GM23338 (cell line): Measurements from ENCODE around the gene EPHB6. TPM values are rescaled to one million over a fixed set of nuclear protein-coding genes. Genes with fewer than 3 reads are reported as not detected.

Experiments
- ATAC-seq: fragments of 200-7000 bp; cut with Tn5 transposase; 3 replicates; pipeline ENCODE4 v1.9.1; 2020
- DNase-seq: peaks from one replicate; pipeline ENCODE4 v3.0.0-alpha.2; 2015; ENCODE audit warnings: low spot score
- H2AFZ ChIP-seq: fragments of 200-600 bp; sonication (generic); 2 replicates; pipeline ENCODE4 v1.8.0; 2016; ENCODE audit warnings: antibody characterized with exemption, mild to moderate bottlenecking, moderate library complexity
- H3F3A ChIP-seq: fragments of 200-600 bp; sonication (generic); replicated peaks from 2 replicates; pipeline ENCODE4 v1.8.0; 2017; ENCODE audit warnings: antibody characterized with exemption, mixed run types, low read depth
- H3K27ac ChIP-seq: fragments of 200-600 bp; sonication (generic); 2 replicates; pipeline ENCODE4 v1.6.1; 2016; ENCODE audit warnings: low read depth
- H3K27me3 ChIP-seq: fragments of 200-600 bp; sonication (generic); 2 replicates; pipeline ENCODE4 v1.8.0; 2016; ENCODE audit warnings: mild to moderate bottlenecking, mixed run types, moderate library complexity; ENCODE audit not compliant: insufficient read depth
- H3K36me3 ChIP-seq: fragments of 200-600 bp; sonication (generic); 2 replicates; pipeline ENCODE4 v1.8.0; 2016; ENCODE audit warnings: mild to moderate bottlenecking; ENCODE audit not compliant: insufficient read depth
- H3K4me1 ChIP-seq: fragments of 200-600 bp; sonication (generic); 2 replicates; pipeline ENCODE4 v1.8.0; 2016; ENCODE audit warnings: mild to moderate bottlenecking, moderate library complexity; ENCODE audit not compliant: insufficient read depth
- H3K4me2 ChIP-seq: fragments of 200-600 bp; sonication (generic); 2 replicates; pipeline ENCODE4 v1.7.1; 2017; ENCODE audit warnings: mixed run types
- H3K4me3 ChIP-seq: fragments of 200-600 bp; sonication (generic); 2 replicates; pipeline ENCODE4 v1.6.1; 2016; ENCODE audit warnings: mixed run types
- H3K79me2 ChIP-seq: fragments of 200-600 bp; sonication (generic); replicated peaks from 2 replicates; pipeline ENCODE4 v1.8.0; 2017; ENCODE audit warnings: mild to moderate bottlenecking; ENCODE audit not compliant: insufficient read depth
- H3K9me2 ChIP-seq: fragments of 200-600 bp; sonication (generic); 2 replicates; pipeline ENCODE4 v1.8.0; 2017; ENCODE audit not compliant: insufficient read depth
- H4K20me1 ChIP-seq: fragments of 200-600 bp; sonication (generic); replicated peaks from 2 replicates; pipeline ENCODE4 v1.8.0; 2017; ENCODE audit warnings: mild to moderate bottlenecking; ENCODE audit not compliant: insufficient read depth
- H3K27ac Mint-ChIP-seq: 2 replicates; pipeline ENCODE4 v1.8.0; 2020; ENCODE audit warnings: inconsistent platforms, mild to moderate bottlenecking, moderate library complexity, mixed read lengths
- H3K27me3 Mint-ChIP-seq: 3 replicates; pipeline ENCODE4 v1.8.0; 2022; ENCODE audit warnings: low read depth, mild to moderate bottlenecking, moderate library complexity, mixed read lengths, inconsistent platforms; ENCODE audit not compliant: insufficient read depth, poor library complexity
- H3K36me3 Mint-ChIP-seq: 3 replicates; pipeline ENCODE4 v1.8.0; 2021; ENCODE audit warnings: low read depth, mild to moderate bottlenecking, inconsistent platforms, moderate library complexity, mixed read lengths
- H3K4me1 Mint-ChIP-seq: 3 replicates; pipeline ENCODE4 v1.8.0; 2020; ENCODE audit warnings: mild to moderate bottlenecking, inconsistent platforms, mixed read lengths
- H3K4me3 Mint-ChIP-seq: 3 replicates; pipeline ENCODE4 v1.8.0; 2021; ENCODE audit warnings: moderate library complexity, mild to moderate bottlenecking, inconsistent platforms, mixed read lengths
- H3K9me3 Mint-ChIP-seq: 3 replicates; pipeline ENCODE4 v1.8.0; 2020; ENCODE audit warnings: moderate library complexity, mild to moderate bottlenecking, inconsistent platforms, mixed read lengths
- CREB1 ChIP-seq: fragments of 250-450 bp; sonication (Bioruptor Pico); IDR thresholded peaks from 2 replicates; pipeline ENCODE4 v1.5.0; 2020; ENCODE audit warnings: low read depth, mild to moderate bottlenecking, moderate library complexity
- ZNF331 ChIP-seq: fragments of 250-450 bp; sonication (Bioruptor Pico); IDR thresholded peaks from 2 replicates; pipeline ENCODE4 v1.5.0; 2020; ENCODE audit warnings: low read depth, mild to moderate bottlenecking, moderate library complexity
- polyA plus RNA-seq: library from polyadenylated mRNA; unstranded; fragments of >200 nt; fragmentation: Nextera tagmentation; extraction: Ambion mirVana; gene quantifications from 2 replicates; pipeline ENCODE4 v1.2.1, GENCODE V29; 2016
- total RNA-seq: library from RNA; depleted of rRNA; stranded (reverse); fragments of >200 nt; shearing (Covaris generic); gene quantifications from 2 replicates; pipeline ENCODE4 v1.2.3, GENCODE V29; 2014
- TF ChIP-seq, protein P1 (sequence below), 2 experiments: fragments of 200-600 bp in 1 of 2; sonication (generic) in 1 of 2; conservative IDR thresholded peaks; 2 replicates each; pipeline versions ENCODE4 v1.5.1 to v1.6.1; 2016 to 2017; ENCODE audit warnings: antibody characterized with exemption in 2 of 2, low read depth in 2 of 2, mild to moderate bottlenecking in 2 of 2, moderate library complexity in 1 of 2
- TF ChIP-seq, protein P2 (sequence below): IDR thresholded peaks from 2 replicates; pipeline ENCODE4 v1.6.1; 2016; ENCODE audit warnings: antibody characterized with exemption
- TF ChIP-seq, protein P3 (sequence below): IDR thresholded peaks from one replicate; pipeline ENCODE4 v1.6.1; 2018; ENCODE audit warnings: antibody characterized with exemption; ENCODE audit not compliant: unreplicated experiment

The EPHB6 gene
- total and polyA plus RNA-seq, 2 experiments from 2014 or later: 20.8 to 27.5 TPM

DNA sequence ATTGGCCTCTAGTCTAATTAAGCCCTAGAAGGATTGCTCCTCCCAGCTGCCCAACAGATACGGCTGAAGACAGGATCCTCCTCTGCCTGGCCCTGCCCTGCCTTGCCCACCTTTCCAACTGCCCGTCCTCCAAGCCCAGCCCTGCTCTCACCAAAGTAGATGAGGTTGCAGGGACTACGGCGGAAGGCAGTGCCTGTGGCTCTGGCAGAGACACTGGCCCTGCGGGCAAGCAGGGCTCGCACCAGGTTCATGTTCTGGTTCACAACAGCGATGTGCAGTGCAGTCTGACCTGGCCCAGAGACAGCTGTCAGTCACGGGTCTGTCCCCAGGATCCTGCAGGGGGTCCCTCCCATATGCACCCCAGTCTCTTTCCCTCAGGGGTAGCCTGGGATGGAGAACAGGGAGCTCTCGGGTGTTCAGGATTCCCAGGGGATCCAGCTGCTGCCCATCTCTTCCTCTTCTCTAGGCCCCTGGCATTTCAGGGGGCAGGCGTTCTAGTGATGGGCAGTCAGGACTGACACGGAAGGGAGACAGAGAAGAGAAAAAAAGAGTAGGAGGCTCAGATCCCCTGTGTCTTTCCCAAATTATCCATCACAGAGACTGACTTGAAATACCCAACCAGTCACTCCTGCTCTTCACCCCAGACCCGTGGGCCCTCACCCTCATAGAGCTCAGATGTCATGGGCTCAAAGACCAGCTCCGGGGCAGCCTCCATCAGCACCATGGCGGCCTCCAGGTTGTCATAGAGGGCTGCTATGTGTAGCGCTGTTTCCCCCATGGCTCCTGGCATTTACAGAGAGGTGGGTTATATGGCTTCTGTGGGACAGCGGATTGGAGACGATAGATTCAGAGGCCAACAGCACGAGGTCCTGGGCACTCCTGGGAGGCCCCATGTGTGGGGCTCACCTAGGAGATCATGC lies 22.4 kb downstream of the EPHB6 start:
- H3K4me2 ChIP-seq: no peak overlapping the region
- H3K27me3 ChIP-seq: no peaks in the 10 kb centered on the region
- no peak overlapping the region for H3K27ac Mint-ChIP-seq
- H3K27me3 Mint-ChIP-seq: peaks cover 3% of the 10 kb centered on the region
- no peak overlapping the region for H3K4me3 Mint-ChIP-seq
- no peaks in the 10 kb centered on the region for H3F3A ChIP-seq
- H3K4me1 ChIP-seq: no peaks in the 10 kb centered on the region
- ATAC-seq (no peak), DNase-seq (no peak)
- peaks cover 12% of the 10 kb centered on the region; the same call in 2 of the 3 replicates for H3K36me3 Mint-ChIP-seq
- H2AFZ ChIP-seq: no peak overlapping the region
- no peaks in the 10 kb centered on the region for H3K79me2 ChIP-seq
- no peaks in the 10 kb centered on the region for H4K20me1 ChIP-seq
- H3K4me3 ChIP-seq: no peak overlapping the region
- H3K36me3 ChIP-seq: no peaks in the 10 kb centered on the region
- H3K27ac ChIP-seq: no peak overlapping the region
- no peaks in the 10 kb centered on the region for H3K4me1 Mint-ChIP-seq
- H3K9me3 Mint-ChIP-seq: peaks cover 5% of the 10 kb centered on the region; the same call in 1 of the 3 replicates
- no peaks in the 10 kb centered on the region for H3K9me2 ChIP-seq
- TF ChIP-seq, protein P1, sequence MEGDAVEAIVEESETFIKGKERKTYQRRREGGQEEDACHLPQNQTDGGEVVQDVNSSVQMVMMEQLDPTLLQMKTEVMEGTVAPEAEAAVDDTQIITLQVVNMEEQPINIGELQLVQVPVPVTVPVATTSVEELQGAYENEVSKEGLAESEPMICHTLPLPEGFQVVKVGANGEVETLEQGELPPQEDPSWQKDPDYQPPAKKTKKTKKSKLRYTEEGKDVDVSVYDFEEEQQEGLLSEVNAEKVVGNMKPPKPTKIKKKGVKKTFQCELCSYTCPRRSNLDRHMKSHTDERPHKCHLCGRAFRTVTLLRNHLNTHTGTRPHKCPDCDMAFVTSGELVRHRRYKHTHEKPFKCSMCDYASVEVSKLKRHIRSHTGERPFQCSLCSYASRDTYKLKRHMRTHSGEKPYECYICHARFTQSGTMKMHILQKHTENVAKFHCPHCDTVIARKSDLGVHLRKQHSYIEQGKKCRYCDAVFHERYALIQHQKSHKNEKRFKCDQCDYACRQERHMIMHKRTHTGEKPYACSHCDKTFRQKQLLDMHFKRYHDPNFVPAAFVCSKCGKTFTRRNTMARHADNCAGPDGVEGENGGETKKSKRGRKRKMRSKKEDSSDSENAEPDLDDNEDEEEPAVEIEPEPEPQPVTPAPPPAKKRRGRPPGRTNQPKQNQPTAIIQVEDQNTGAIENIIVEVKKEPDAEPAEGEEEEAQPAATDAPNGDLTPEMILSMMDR (conservative IDR thresholded peaks at IDR 0.05; ENCODE audit: low read depth in 2 of 2): no peak

DNA sequence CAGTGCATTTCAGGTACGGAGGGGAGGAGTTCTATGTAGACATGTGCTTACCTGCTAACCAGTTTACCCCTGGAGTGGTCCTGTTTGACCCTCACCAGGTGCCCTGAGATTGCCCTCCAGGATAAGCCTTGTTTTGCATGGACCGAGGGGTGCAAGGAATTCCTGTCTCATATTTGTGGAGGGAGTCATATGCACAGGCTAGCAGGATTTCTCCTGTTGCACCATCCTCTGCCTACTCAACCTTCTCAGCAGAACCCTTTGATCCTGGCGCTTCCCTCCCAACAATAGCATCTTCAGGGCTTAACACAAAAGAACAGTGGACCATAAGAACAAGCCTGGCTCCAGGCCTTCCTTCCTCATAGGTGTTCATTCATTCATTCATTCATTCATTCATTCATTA lies 23.4 kb downstream of the EPHB6 start:
- ATAC-seq (no peak), DNase-seq (no peak)
- peaks cover 5% of the 10 kb centered on the region; the same call in 1 of the 3 replicates for H3K9me3 Mint-ChIP-seq
- H3K4me3 Mint-ChIP-seq: no peak overlapping the region
- peaks cover 9% of the 10 kb centered on the region; the same call in 2 of the 3 replicates for H3K36me3 Mint-ChIP-seq
- no peaks in the 10 kb centered on the region for H3K79me2 ChIP-seq
- no peaks in the 10 kb centered on the region for H3F3A ChIP-seq
- TF ChIP-seq CREB1 (CRISPR knock-in tag): no peak
- TF ChIP-seq ZNF331 (CRISPR knock-in tag): no peak
- TF ChIP-seq, protein P2, sequence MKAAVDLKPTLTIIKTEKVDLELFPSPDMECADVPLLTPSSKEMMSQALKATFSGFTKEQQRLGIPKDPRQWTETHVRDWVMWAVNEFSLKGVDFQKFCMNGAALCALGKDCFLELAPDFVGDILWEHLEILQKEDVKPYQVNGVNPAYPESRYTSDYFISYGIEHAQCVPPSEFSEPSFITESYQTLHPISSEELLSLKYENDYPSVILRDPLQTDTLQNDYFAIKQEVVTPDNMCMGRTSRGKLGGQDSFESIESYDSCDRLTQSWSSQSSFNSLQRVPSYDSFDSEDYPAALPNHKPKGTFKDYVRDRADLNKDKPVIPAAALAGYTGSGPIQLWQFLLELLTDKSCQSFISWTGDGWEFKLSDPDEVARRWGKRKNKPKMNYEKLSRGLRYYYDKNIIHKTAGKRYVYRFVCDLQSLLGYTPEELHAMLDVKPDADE: no peak
- TF ChIP-seq, protein P3, sequence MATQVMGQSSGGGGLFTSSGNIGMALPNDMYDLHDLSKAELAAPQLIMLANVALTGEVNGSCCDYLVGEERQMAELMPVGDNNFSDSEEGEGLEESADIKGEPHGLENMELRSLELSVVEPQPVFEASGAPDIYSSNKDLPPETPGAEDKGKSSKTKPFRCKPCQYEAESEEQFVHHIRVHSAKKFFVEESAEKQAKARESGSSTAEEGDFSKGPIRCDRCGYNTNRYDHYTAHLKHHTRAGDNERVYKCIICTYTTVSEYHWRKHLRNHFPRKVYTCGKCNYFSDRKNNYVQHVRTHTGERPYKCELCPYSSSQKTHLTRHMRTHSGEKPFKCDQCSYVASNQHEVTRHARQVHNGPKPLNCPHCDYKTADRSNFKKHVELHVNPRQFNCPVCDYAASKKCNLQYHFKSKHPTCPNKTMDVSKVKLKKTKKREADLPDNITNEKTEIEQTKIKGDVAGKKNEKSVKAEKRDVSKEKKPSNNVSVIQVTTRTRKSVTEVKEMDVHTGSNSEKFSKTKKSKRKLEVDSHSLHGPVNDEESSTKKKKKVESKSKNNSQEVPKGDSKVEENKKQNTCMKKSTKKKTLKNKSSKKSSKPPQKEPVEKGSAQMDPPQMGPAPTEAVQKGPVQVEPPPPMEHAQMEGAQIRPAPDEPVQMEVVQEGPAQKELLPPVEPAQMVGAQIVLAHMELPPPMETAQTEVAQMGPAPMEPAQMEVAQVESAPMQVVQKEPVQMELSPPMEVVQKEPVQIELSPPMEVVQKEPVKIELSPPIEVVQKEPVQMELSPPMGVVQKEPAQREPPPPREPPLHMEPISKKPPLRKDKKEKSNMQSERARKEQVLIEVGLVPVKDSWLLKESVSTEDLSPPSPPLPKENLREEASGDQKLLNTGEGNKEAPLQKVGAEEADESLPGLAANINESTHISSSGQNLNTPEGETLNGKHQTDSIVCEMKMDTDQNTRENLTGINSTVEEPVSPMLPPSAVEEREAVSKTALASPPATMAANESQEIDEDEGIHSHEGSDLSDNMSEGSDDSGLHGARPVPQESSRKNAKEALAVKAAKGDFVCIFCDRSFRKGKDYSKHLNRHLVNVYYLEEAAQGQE: no peak
- no peak overlapping the region for H3K4me3 ChIP-seq
- no peak overlapping the region for H2AFZ ChIP-seq
- H3K4me1 ChIP-seq: no peaks in the 10 kb centered on the region
- H3K4me1 Mint-ChIP-seq: no peaks in the 10 kb centered on the region
- no peaks in the 10 kb centered on the region for H4K20me1 ChIP-seq
- no peaks in the 10 kb centered on the region for H3K27me3 ChIP-seq
- no peak overlapping the region for H3K27ac ChIP-seq
- H3K9me2 ChIP-seq: no peaks in the 10 kb centered on the region
- H3K27ac Mint-ChIP-seq: no peak overlapping the region
- H3K36me3 ChIP-seq: no peaks in the 10 kb centered on the region
- peaks cover 3% of the 10 kb centered on the region for H3K27me3 Mint-ChIP-seq
- H3K4me2 ChIP-seq: no peak overlapping the region
